Panc1 (cell line): ENCODE results near the gene TSC1. TPM values are rescaled to one million over a fixed set of nuclear protein-coding genes. Genes with fewer than 3 reads are reported as not detected.

Experiments
- ATAC-seq: fragments of 200-7000 bp; cut with Tn5 transposase; 2 replicates; pipeline ENCODE4 v1.9.1; 2020; ENCODE audit warnings: mild to moderate bottlenecking, moderate library complexity
- BruUV-seq: library from RNA; stranded (reverse); fragments of 400-500 nt; replicated peaks from 2 replicates; lab custom pipeline; 2021; lab: Mats Ljungman, UMichigan
- CTCF ChIA-PET: fragments of 300-600 bp; sonication (Branson Sonifier 250); formaldehyde crosslinking; loops from one replicate; lab custom pipeline; 2022; ENCODE audit warnings: antibody characterized with exemption; lab: Charles Lee
- POLR2A ChIA-PET: fragments of 300-600 bp; sonication (Branson Sonifier 250); formaldehyde crosslinking; loops from one replicate; lab custom pipeline; 2022; ENCODE audit warnings: antibody characterized with exemption; lab: Charles Lee
- DNase-seq: peaks from one replicate; pipeline ENCODE4 v3.0.0-alpha.2; 2010; ENCODE audit warnings: low read depth, low spot score
- H3K27ac ChIP-seq: 2 replicates; pipeline ENCODE4 v1.5.1; 2011; ENCODE audit warnings: mild to moderate bottlenecking, low read length, inconsistent platforms
- H3K27me3 ChIP-seq: fragments of 200-500 bp; sonication (Bioruptor generic); 2 replicates; pipeline ENCODE4 v1.6.0; 2014; ENCODE audit warnings: low read length, inconsistent platforms; ENCODE audit not compliant: control insufficient read depth, insufficient read depth
- H3K36me3 ChIP-seq: fragments of 200-500 bp; sonication (Bioruptor generic); 2 replicates; pipeline ENCODE4 v1.5.1; 2014; ENCODE audit warnings: inconsistent platforms, mild to moderate bottlenecking, low read length, moderate library complexity; ENCODE audit not compliant: control insufficient read depth, insufficient read depth
- H3K4me1 ChIP-seq: 2 replicates; pipeline ENCODE4 v1.5.1; 2011; ENCODE audit warnings: inconsistent platforms, mild to moderate bottlenecking, low read length, moderate library complexity; ENCODE audit not compliant: control insufficient read depth, insufficient read depth
- H3K4me3 ChIP-seq, 2 experiments: 2 replicates each; pipeline ENCODE4 v1.5.1; 2011 to 2012; ENCODE audit warnings: low read depth in 2 of 2, low read length in 2 of 2, mild to moderate bottlenecking in 2 of 2, inconsistent platforms in 1 of 2, moderate library complexity in 1 of 2
- H3K9me3 ChIP-seq: fragments of 200-500 bp; sonication (Bioruptor generic); 2 replicates; pipeline ENCODE4 v1.5.1; 2014; ENCODE audit warnings: low read depth, mild to moderate bottlenecking, inconsistent platforms, low read length, moderate library complexity; ENCODE audit not compliant: control insufficient read depth, insufficient read depth
- POLR2AphosphoS5 ChIP-seq: IDR thresholded peaks from 2 replicates; pipeline ENCODE4 v1.6.1; 2012; ENCODE audit warnings: mild to moderate bottlenecking, low read depth, low read length, moderate library complexity
- SIN3A ChIP-seq: IDR thresholded peaks from 2 replicates; pipeline ENCODE4 v1.6.1; 2012; ENCODE audit warnings: low read depth, mild to moderate bottlenecking, low read length, moderate library complexity, borderline replicate concordance; ENCODE audit not compliant: insufficient read depth
- TCF7L2 ChIP-seq: IDR thresholded peaks from 2 replicates; pipeline ENCODE4 v1.6.1; 2011; ENCODE audit warnings: mild to moderate bottlenecking, low read depth, low read length, inconsistent platforms
- in situ Hi-C: cut with HindIII; loops from 2 replicates; pipeline ENCODE4 v1.10.0; 2016; ENCODE audit warnings: low sequenced_read_pairs, low pct_unique_long_range_greater_than_20kb
- intact Hi-C: fragments of 100-400 bp; cut with micrococcal nuclease; formaldehyde crosslinking; loops from one replicate; pipeline ENCODE4 v1.10.0; 2022; ENCODE audit not compliant: unreplicated experiment
- total RNA-seq: library from RNA; stranded (reverse); gene quantifications from one replicate; pipeline ENCODE4 v1.2.1, GENCODE V29; 2021; ENCODE audit not compliant: unreplicated experiment
- TF ChIP-seq, protein P1 (sequence below), 2 experiments: IDR thresholded peaks; 2 replicates each; pipeline ENCODE4 v1.6.1; 2011 to 2012; ENCODE audit warnings: low read depth in 2 of 2, control low read depth in 1 of 2, low read length in 1 of 2, mild to moderate bottlenecking in 1 of 2, moderate library complexity in 1 of 2; ENCODE audit not compliant: insufficient read depth in 1 of 2
- TF ChIP-seq, protein P2 (sequence below): fragments of 450-650 bp; IDR thresholded peaks from 2 replicates; pipeline ENCODE4 v1.5.1; 2017; ENCODE audit warnings: mild to moderate bottlenecking

The TSC1 gene
- total RNA-seq, 1 experiment from 2014 or later: 27.4 TPM

DNA sequence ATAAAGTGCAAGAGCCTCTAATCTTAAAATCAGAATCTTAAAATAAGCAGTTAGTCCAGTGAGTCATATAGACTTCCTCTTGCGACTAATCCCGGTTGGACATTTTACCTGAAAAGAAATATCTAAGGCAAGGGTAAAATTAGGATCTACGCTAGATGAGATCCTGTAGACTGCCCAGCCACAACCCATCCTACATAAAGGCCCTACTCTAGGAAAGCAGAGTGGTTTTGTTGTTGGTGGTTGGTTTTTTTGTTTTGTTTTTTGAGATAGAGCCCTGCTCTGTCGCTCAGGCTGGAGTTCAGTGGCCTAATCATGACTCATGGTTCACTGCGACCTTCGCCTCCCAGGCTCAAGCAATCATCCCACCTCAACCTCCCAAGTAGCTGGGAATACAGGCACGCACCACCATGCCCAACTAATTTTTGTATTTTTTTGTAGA is 6.9 kb downstream of the TSC1 start:
- ChIA-PET POLR2A (no interaction called here), CTCF (no interaction called here)
- Histone ChIP-seq H3K4me1 (peaks cover 2% of the 10 kb centered on the region), H3K27ac (no peak overlapping the region), H3K4me3 (no peak overlapping the region), H3K36me3 (no peaks in the 10 kb centered on the region), H3K9me3 (no peaks in the 10 kb centered on the region), H3K27me3 (no peaks in the 10 kb centered on the region)
- ATAC-seq (peak; percentile 76), DNase-seq (no peak)
- intact Hi-C loops (no loop called here), in situ Hi-C loops (no loop called here)
- BruUV-seq: no TSS peak
- TF ChIP-seq, protein P1, sequence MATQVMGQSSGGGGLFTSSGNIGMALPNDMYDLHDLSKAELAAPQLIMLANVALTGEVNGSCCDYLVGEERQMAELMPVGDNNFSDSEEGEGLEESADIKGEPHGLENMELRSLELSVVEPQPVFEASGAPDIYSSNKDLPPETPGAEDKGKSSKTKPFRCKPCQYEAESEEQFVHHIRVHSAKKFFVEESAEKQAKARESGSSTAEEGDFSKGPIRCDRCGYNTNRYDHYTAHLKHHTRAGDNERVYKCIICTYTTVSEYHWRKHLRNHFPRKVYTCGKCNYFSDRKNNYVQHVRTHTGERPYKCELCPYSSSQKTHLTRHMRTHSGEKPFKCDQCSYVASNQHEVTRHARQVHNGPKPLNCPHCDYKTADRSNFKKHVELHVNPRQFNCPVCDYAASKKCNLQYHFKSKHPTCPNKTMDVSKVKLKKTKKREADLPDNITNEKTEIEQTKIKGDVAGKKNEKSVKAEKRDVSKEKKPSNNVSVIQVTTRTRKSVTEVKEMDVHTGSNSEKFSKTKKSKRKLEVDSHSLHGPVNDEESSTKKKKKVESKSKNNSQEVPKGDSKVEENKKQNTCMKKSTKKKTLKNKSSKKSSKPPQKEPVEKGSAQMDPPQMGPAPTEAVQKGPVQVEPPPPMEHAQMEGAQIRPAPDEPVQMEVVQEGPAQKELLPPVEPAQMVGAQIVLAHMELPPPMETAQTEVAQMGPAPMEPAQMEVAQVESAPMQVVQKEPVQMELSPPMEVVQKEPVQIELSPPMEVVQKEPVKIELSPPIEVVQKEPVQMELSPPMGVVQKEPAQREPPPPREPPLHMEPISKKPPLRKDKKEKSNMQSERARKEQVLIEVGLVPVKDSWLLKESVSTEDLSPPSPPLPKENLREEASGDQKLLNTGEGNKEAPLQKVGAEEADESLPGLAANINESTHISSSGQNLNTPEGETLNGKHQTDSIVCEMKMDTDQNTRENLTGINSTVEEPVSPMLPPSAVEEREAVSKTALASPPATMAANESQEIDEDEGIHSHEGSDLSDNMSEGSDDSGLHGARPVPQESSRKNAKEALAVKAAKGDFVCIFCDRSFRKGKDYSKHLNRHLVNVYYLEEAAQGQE (IDR thresholded peaks at IDR 0.05; ENCODE audit: insufficient read depth in 1 of 2, low read depth in 2 of 2, low read length in 1 of 2): no peak
- no peak for TF ChIP-seq TCF7L2
- TF ChIP-seq POLR2AphosphoS5: no peak
- TF ChIP-seq SIN3A: no peak
- TF ChIP-seq, protein P2, sequence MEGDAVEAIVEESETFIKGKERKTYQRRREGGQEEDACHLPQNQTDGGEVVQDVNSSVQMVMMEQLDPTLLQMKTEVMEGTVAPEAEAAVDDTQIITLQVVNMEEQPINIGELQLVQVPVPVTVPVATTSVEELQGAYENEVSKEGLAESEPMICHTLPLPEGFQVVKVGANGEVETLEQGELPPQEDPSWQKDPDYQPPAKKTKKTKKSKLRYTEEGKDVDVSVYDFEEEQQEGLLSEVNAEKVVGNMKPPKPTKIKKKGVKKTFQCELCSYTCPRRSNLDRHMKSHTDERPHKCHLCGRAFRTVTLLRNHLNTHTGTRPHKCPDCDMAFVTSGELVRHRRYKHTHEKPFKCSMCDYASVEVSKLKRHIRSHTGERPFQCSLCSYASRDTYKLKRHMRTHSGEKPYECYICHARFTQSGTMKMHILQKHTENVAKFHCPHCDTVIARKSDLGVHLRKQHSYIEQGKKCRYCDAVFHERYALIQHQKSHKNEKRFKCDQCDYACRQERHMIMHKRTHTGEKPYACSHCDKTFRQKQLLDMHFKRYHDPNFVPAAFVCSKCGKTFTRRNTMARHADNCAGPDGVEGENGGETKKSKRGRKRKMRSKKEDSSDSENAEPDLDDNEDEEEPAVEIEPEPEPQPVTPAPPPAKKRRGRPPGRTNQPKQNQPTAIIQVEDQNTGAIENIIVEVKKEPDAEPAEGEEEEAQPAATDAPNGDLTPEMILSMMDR: no peak

DNA sequence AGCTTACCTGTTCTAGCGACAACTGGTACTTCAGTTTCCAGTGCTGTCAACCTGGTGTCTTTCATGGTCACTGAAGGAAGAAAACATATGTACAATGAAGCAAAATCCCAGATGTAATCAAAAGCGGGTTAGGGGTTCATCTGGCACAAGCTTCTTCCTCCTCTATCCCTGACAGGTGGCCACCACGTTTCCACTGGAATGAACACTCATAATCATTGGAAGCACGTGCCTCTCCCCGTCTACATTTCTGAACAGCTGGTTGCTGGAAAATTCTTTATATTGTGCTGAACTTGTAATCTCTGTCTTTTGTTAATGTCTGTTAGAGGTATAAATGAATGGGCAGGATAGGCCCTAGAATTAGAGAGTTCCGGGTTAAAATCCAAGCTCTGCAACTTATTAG is 9.4 kb downstream of the TSC1 start:
- in situ Hi-C loops (no loop called here), intact Hi-C loops (no loop called here)
- Histone ChIP-seq H3K36me3 (no peaks in the 10 kb centered on the region), H3K4me1 (no peaks in the 10 kb centered on the region), H3K27me3 (no peaks in the 10 kb centered on the region), H3K9me3 (no peaks in the 10 kb centered on the region), H3K27ac (no peak overlapping the region), H3K4me3 (no peak overlapping the region)
- POLR2A ChIA-PET: interaction anchor here (0.6 kb wide), 2 partner anchors 8 to 372 kb away, joined by 3 to 4 read pairs; no protein-coding TSS in a partner anchor
- no peak for ATAC-seq
- no peak for DNase-seq
- TF ChIP-seq, protein P2: no peak
- TF ChIP-seq POLR2AphosphoS5 (no peak), TCF7L2 (no peak), SIN3A (no peak)
- TF ChIP-seq, protein P1 (IDR thresholded peaks at IDR 0.05; ENCODE audit: insufficient read depth in 1 of 2, low read depth in 2 of 2, low read length in 1 of 2): no peak
- BruUV-seq: no TSS peak
- CTCF ChIA-PET: no interaction called here
